GM18498 (cell line): ENCODE results near the gene MDM2.

Source experiments
- ATAC-seq: cut with Tn5 transposase; IDR thresholded peaks from one replicate; pipeline ENCODE4 v1.9.1; 2021; ENCODE audit warnings: mild to moderate bottlenecking, moderate library complexity; ENCODE audit not compliant: unreplicated experiment

The MDM2 gene

DNA sequence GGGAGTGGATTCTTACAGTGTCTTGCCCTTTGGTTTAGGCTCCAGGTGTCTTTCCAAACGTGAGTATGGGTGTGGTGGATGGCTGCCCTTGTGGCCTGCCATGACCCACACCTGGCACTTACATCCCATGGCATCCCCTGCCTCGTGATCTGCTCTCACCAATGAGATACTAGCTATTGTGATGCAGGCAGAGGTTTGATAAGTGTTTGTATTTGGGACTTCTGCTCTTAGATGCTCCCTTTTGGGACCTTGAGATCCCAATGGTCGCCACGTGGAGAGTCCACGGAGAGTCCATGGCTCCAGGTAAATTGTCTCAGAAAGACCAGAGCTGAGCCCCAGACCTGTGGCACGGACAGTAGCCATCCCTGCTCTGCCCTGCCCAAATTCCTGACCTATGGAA, 62.5 kb downstream of the MDM2 start:
- no peak for ATAC-seq

- no peak for ATAC-seq
Observed at GRCh38 chr12:68871396-68871795, 63.4 kb downstream of the MDM2 start.

DNA sequence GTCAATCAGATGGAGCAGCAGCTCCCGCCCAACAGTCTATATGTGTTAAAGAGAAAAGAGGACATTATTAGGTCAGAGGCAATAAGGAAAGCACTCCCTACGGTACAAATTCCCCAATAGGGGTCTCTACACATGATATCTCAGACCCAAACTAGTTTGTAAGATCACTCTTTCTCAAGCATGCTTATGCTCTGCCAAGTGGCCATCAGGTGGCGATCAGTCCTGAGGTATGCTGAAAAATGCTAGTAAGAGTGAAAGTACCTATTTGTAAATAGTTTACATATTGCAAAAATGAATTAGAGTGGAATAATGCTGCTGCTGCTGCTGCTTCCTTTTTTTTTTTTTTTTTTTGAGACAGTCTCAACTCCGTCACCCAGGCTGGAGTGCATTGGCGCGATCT, 63.9 kb downstream of the MDM2 start:
- no peak for ATAC-seq

DNA sequence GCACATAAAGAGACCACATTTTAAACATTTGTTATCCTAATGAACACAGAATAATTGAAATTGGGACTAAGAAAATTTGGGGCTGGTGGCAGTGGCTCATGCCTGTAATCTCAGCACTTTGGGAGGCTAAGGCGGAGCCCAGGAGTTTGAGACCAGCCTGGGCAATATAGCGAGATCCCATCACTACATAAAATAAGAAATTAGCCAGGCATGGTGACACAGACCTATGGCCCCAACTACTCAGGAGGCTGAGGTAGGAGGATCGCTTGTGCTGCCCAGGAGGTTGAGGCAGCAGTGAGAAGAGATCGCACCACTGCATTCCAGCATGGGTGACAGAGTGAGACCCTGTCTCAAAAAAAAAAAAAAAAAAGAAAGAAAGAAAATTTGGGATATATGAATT, 65.3 kb downstream of the MDM2 start:
- no peak for ATAC-seq

DNA sequence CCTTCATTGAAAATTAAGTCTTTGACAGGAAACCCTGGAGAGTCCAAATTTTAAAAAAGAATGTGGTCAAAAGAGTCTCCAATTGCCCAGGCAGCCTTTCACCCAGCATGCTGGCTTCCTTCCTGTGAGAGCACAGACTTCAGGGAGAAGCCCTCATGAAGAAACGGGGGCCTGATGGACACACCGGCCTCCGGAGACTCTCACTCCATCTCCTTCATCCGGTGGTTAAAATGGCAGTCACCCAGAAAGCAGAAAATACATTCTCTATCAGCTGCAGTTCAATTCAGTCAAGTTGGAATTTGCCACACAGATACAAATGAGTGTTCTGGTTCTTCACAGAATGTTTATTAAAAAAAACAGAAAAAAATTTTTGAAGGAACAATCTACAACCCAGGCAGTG, 68.5 kb downstream of the MDM2 start:
- ATAC-seq = no peak

GRCh38 chr12:68877583-68877982, 69.6 kb downstream of the MDM2 start:
- no peak for ATAC-seq

DNA sequence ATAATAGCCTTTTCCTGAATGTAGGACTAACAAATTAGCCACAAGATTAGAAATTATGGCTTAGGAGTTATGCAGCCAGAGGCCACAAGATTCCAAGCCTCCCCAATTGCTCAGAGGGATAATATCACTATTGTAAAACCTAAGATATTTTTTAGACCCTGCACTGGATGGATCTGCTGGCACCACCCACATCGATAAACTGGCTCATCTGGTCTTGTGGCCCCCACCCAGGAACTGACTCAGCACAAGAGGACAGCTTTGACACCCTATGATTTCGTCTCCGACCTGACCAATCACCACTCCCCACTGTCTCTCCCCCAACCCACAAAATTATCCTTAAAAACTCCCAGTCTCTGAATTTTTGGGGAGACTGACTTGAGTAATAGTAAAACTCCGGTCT, 70.3 kb downstream of the MDM2 start:
- no peak for ATAC-seq

DNA sequence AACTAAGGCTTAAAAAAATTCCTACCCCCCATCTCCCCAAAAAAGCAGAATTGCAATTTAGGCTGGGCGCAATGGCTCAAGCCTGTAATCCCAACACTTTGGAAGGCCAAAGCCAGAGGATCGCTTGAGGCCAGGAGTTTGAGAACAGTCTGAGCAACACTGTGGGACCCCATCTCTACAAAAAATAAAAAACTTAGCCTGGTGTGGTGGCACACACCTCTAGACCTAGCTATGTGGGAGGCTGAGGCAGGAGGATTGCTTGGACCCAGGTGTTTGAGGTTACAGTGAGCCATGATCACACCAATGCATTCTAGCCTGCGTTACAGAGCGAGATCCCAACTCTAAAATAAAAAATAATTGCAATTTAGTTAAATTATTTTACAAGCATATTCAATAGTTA, 70.9 kb downstream of the MDM2 start:
- ATAC-seq = no peak

- no peak for ATAC-seq
Observed at GRCh38 chr12:68880660-68881325, 72.8 kb downstream of the MDM2 start.

- ATAC-seq = no peak
Observed at GRCh38 chr12:68882251-68882964, 74.4 kb downstream of the MDM2 start.

DNA sequence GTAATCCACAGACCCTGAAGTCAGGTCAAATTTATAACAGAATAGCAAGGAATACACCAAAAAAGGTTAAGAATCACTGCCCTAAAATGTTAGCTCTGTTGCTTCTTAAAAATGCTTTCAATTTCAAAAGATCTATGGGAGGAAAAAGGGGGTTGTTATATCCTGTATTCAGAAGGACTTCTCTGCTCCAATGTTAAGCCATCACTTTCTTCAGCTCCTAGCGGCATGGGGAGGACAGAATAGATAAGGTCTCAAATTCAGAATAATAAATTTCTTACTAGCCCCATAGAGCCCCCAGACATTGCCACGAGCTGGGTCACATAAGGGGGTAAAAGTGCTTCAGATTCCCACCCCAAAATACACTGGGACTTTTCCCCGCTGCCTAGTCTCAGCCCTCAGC, 75.2 kb downstream of the MDM2 start:
- no peak for ATAC-seq

- no peak for ATAC-seq
Observed at GRCh38 chr12:68884251-68884650, 76.3 kb downstream of the MDM2 start.

DNA sequence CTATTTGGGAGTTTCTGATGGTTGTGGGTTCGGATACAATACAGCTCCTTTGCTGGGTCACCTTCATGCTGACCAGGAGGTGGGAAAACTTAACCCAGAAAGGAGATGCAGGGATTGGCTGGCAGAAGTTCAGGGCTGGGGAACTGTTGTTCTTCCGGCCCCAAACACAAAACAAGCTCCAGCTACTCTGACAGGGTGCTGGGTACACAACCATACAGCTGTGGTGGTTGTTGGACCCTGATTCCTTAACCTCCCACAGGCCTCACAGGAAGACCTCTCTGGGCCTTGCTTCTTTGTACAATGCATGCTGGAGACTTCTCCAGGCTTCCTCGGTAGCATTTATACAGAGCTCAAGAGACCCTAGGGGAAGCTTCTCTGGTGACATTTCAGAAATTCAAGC, 77.4 kb downstream of the MDM2 start:
- no peak for ATAC-seq

GRCh38 chr12:68886636-68887572, 78.9 kb downstream of the MDM2 start:
- no peak for ATAC-seq

DNA sequence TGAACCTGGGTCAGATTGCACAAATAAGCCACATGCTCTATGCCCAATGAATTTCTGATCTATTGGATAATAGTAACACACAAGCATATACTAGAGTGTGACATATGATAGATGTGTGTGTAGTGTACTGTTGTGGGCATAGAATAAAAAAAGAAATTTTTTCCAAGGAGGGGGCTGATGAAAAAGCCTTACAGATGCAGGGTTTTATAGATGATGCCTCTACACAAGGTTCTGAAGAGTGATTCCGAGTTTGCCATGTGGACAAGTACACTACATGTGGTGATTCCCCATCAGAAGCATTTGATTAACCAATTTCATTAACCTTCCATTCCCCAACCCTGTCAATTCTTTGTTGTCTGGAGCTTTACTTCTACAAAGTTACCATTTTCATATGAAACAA, 79.7 kb downstream of the MDM2 start:
- ATAC-seq = no peak

DNA sequence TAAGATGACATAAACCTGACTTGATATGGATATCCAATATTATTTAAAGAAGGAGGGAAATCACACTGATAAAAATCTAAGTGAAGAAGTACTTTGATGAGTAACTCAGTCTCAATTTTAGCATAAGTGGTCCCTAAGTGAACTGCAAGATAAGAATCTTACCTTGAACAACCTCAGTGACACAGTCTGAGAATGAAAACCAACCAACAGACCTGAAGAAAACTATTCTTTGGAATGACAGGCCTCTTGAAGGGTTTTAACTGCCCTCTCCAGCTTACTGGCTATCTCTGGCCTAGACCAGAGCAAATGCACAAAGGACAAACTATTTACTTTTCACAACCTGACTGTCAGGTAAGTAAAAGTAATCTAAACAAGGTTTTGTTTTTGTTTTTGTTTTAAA, 80.3 kb downstream of the MDM2 start:
- no peak for ATAC-seq

DNA sequence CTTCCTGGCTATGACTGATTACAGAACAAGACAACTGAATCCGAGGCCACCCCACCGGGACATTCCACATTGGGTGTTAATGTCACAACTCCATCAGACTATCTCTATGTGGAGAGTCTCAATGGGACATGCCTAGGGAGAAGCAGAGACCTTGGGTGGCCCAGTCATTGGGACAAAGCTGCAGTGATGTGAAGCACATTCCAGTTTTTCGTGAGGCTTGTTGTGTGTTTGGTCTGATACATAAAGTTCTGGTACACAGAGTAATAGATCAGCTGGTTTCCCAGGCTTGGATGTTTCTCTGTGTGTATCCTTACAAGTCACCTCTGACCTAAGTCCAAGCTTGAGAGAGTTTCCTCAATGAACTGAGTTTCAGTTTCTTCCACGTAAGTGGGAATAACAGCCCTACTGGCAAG, 82.7 kb downstream of the MDM2 start:
- no peak for ATAC-seq

DNA sequence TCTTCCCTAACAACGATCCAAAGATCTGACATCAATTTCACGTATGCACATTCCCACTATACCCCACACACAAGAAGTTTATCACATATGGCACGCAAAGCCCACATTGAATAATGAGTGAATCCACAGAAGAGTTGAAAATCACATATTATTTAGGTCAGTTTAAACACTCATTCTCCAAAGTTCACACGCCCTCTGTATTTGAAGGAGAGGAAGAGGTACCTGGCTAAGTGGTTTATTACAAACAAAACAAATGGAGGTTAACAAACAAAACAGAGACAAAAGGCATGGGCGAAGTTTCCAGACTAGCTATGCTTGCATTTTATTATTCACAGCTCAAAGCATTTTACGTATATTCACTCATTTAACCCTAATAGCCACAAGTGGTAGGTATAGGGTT, 83.2 kb downstream of the MDM2 start:
- no peak for ATAC-seq

DNA sequence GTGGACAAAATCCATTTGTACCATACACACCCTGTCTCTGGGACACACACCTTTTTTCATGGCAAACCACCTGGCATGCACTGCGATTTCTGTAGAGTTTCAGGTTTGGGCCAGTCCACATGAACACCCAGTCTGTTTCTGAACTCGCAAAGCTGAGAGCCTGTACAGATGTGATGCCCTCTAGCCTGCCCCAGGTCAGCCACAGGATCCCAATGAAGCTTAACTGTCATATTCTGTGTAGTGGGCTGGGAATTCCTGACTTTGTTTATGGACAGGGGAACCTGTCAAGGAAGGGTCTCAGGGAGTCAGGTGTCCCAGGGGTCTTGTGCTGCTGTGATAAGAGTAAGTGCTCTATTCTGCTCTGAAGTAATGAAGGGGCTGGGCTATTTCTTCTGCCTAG, 85.2 kb downstream of the MDM2 start:
- ATAC-seq = no peak

- no peak for ATAC-seq
Observed at GRCh38 chr12:68893741-68894140, 85.8 kb downstream of the MDM2 start.

DNA sequence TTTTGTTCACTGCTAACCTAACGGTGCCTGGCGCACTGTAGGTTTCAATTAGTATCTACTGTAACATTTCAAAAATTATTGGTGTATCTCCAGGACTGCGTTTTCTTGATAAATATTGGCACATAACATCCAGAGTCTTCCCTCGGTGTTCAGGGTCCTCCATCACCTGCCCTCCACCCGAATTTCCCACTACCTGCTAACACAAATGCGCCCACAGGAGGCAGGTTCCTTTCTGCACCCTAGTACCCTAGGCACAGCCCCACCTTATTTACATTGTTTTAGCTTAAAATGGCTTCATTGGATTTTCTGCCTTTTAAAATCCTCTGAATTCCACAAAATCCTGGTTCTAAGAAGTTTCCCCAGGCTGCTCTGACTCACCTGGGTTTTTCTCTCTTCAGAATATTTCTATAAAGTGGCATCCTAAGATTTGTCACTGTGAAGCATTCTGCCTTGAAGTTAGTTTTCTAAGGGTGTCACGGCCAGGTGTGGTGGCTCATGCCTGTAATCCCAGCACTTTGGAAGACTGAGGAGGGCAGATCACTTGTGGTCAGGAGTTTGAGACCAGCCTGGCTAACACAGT, 86.4 kb downstream of the MDM2 start:
- ATAC-seq = no peak
